H9 (cell line): Measurements from ENCODE around the gene PLEKHO2. TPM values are rescaled to one million over a fixed set of nuclear protein-coding genes. Genes with fewer than 3 reads are reported as not detected.

ENCODE experiments used
- DNase-seq: peaks from one replicate; pipeline ENCODE4 v3.0.0-alpha.2; 2017
- H2AFZ ChIP-seq: one replicate; pipeline ENCODE4 v1.6.1; 2013; ENCODE audit warnings: mild to moderate bottlenecking, low read length, control low read depth, moderate library complexity
- H2AK5ac ChIP-seq: 2 replicates; pipeline ENCODE4 v1.6.1; 2013; ENCODE audit warnings: low read length, control low read depth, mixed read lengths; ENCODE audit not compliant: insufficient read length
- H2BK120ac ChIP-seq: one replicate; pipeline ENCODE4 v1.6.1; 2013; ENCODE audit warnings: low read depth, mild to moderate bottlenecking, low read length, control low read depth, inconsistent platforms; ENCODE audit not compliant: poor library complexity, severe bottlenecking
- H2BK12ac ChIP-seq: 2 replicates; pipeline ENCODE4 v1.6.1; 2013; ENCODE audit warnings: low read length, control low read depth, mixed read lengths, low read depth; ENCODE audit not compliant: insufficient read length
- H2BK15ac ChIP-seq: 2 replicates; pipeline ENCODE4 v1.6.1; 2013; ENCODE audit warnings: low read depth, low read length, control low read depth
- H2BK20ac ChIP-seq: one replicate; pipeline ENCODE4 v1.6.1; 2013; ENCODE audit warnings: low read depth, mild to moderate bottlenecking, low read length, control low read depth, inconsistent platforms; ENCODE audit not compliant: poor library complexity, severe bottlenecking
- H2BK5ac ChIP-seq: 2 replicates; pipeline ENCODE4 v1.6.1; 2013; ENCODE audit warnings: low read length, control low read depth, mixed read lengths; ENCODE audit not compliant: insufficient read length
- H3K14ac ChIP-seq: 2 replicates; pipeline ENCODE4 v1.6.1; 2013; ENCODE audit warnings: low read length, control low read depth; ENCODE audit not compliant: insufficient read depth
- H3K18ac ChIP-seq: 2 replicates; pipeline ENCODE4 v1.6.1; 2013; ENCODE audit warnings: low read depth, mild to moderate bottlenecking, mixed read lengths, low read length, control low read depth; ENCODE audit not compliant: insufficient read length
- H3K23ac ChIP-seq: 2 replicates; pipeline ENCODE4 v1.6.1; 2013; ENCODE audit warnings: low read length, control low read depth, mixed read lengths, low read depth; ENCODE audit not compliant: insufficient read length
- H3K23me2 ChIP-seq: 2 replicates; pipeline ENCODE4 v1.6.1; 2013; ENCODE audit warnings: low read depth, mild to moderate bottlenecking, mixed read lengths, low read length, control low read depth; ENCODE audit not compliant: insufficient read length, poor library complexity, severe bottlenecking
- H3K27ac ChIP-seq: 2 replicates; pipeline ENCODE4 v1.5.1; 2013; ENCODE audit warnings: low read length, control low read depth, mixed read lengths, low read depth; ENCODE audit not compliant: insufficient read length
- H3K27me3 ChIP-seq: 2 replicates; pipeline ENCODE4 v1.6.1; 2013; ENCODE audit warnings: low read length, control low read depth, inconsistent platforms; ENCODE audit not compliant: insufficient read depth
- H3K4ac ChIP-seq: 2 replicates; pipeline ENCODE4 v1.6.1; 2013; ENCODE audit warnings: low read depth, mild to moderate bottlenecking, control low read depth, inconsistent platforms, low read length, moderate library complexity
- H3K4me1 ChIP-seq: 2 replicates; pipeline ENCODE4 v1.6.1; 2013; ENCODE audit warnings: low read length, control low read depth, inconsistent platforms; ENCODE audit not compliant: insufficient read depth
- H3K4me2 ChIP-seq: 2 replicates; pipeline ENCODE4 v1.6.1; 2013; ENCODE audit warnings: low read length, control low read depth, mixed read lengths; ENCODE audit not compliant: insufficient read length, insufficient read depth
- H3K56ac ChIP-seq: 2 replicates; pipeline ENCODE4 v1.6.1; 2013; ENCODE audit warnings: low read depth, mild to moderate bottlenecking, mixed read lengths, low read length, control low read depth; ENCODE audit not compliant: insufficient read length
- H3K79me1 ChIP-seq: 2 replicates; pipeline ENCODE4 v1.6.1; 2013; ENCODE audit warnings: low read depth, mild to moderate bottlenecking, moderate library complexity, low read length, control low read depth, inconsistent platforms; ENCODE audit not compliant: insufficient read depth, poor library complexity, severe bottlenecking
- H3K79me2 ChIP-seq: 2 replicates; pipeline ENCODE4 v1.6.1; 2013; ENCODE audit warnings: low read length, control low read depth, inconsistent platforms; ENCODE audit not compliant: insufficient read depth
- H3K9ac ChIP-seq: 2 replicates; pipeline ENCODE4 v1.6.1; 2013; ENCODE audit warnings: low read length, control low read depth, mixed read lengths; ENCODE audit not compliant: insufficient read length; ENCODE audit errors: extremely low read depth
- H3K9me3 ChIP-seq: one replicate; pipeline ENCODE4 v1.6.1; 2013; ENCODE audit warnings: low read depth, low read length, inconsistent platforms; ENCODE audit not compliant: control insufficient read depth
- H3T11ph ChIP-seq: one replicate; pipeline ENCODE4 v1.6.1; 2013; ENCODE audit warnings: mild to moderate bottlenecking, low read length, control low read depth, inconsistent platforms
- H4K20me1 ChIP-seq: one replicate; pipeline ENCODE4 v1.6.1; 2013; ENCODE audit not compliant: control insufficient read depth, insufficient read length, insufficient read depth
- H4K5ac ChIP-seq: 2 replicates; pipeline ENCODE4 v1.6.1; 2013; ENCODE audit warnings: low read depth, mild to moderate bottlenecking, mixed read lengths, low read length, control low read depth; ENCODE audit not compliant: insufficient read length
- H4K8ac ChIP-seq: replicated peaks from 2 replicates; pipeline ENCODE4 v1.6.1; 2013; ENCODE audit warnings: low read length, control low read depth, mixed read lengths, low read depth; ENCODE audit not compliant: insufficient read length
- H4K91ac ChIP-seq: 2 replicates; pipeline ENCODE4 v1.6.1; 2013; ENCODE audit warnings: low read depth, mild to moderate bottlenecking, moderate library complexity, mixed read lengths, low read length, control low read depth; ENCODE audit not compliant: insufficient read length
- H3K27ac Mint-ChIP-seq, 3 experiments: 2 replicates in 2 of 3; 3 replicates in 1 of 3; pipeline ENCODE4 v1.8.0; 2020 to 2021; ENCODE audit warnings: mixed read lengths in 3 of 3, mild to moderate bottlenecking in 1 of 3, moderate library complexity in 1 of 3
- H3K27me3 Mint-ChIP-seq: 2 replicates; pipeline ENCODE4 v1.8.0; 2021; ENCODE audit warnings: low read depth, mild to moderate bottlenecking, moderate library complexity, mixed read lengths
- H3K36me3 Mint-ChIP-seq, 3 experiments: 2 replicates in 2 of 3; 3 replicates in 1 of 3; pipeline ENCODE4 v1.8.0; 2020 to 2021; ENCODE audit warnings: low read depth in 3 of 3, mixed read lengths in 3 of 3; ENCODE audit not compliant: insufficient read depth in 1 of 3
- H3K4me1 Mint-ChIP-seq, 2 experiments: 2 replicates each; pipeline ENCODE4 v1.8.0; 2020; ENCODE audit warnings: mixed read lengths in 2 of 2
- H3K4me3 Mint-ChIP-seq, 2 experiments: 2 replicates in 1 of 2; 3 replicates in 1 of 2; pipeline ENCODE4 v1.8.0; 2020 to 2021; ENCODE audit warnings: mild to moderate bottlenecking in 2 of 2, mixed read lengths in 2 of 2, moderate library complexity in 1 of 2
- H3K9me3 Mint-ChIP-seq, 2 experiments: 2 replicates in 1 of 2; 3 replicates in 1 of 2; pipeline ENCODE4 v1.8.0; 2020; ENCODE audit warnings: mild to moderate bottlenecking in 2 of 2, mixed read lengths in 2 of 2, moderate library complexity in 1 of 2
- WGBS: extraction: QIAGEN DNeasy Blood & Tissue Kit; methylation state at CpG from one replicate; pipeline ENCODE4 v1.1.7; 2013; ENCODE audit warnings: missing lambda C conversion rate, low lambda C conversion rate, mixed read lengths; ENCODE audit not compliant: insufficient read length; ENCODE audit errors: extremely low coverage; 5-methylcytosine and 5-hydroxymethylcytosine counted together
- total RNA-seq: library from RNA; stranded (reverse); gene quantifications from 2 replicates; pipeline ENCODE4 v1.2.1, GENCODE V29; 2021
- TF ChIP-seq, protein P1 (sequence below): fragments of 200-600 bp; sonication (generic); conservative IDR thresholded peaks from 3 replicates; pipeline ENCODE4 v1.8.0; 2021; ENCODE audit warnings: antibody characterized with exemption, mild to moderate bottlenecking

Gene PLEKHO2
- total RNA-seq, 1 experiment from 2014 or later, result 18.1 TPM

- Histone ChIP-seq H2BK20ac (no peak overlapping the region), H3K79me2 (no peaks in the 10 kb centered on the region), H3K9ac (no peak overlapping the region), H3K56ac (no peak overlapping the region), H3K4ac (no peak overlapping the region), H3K9me3 (no peaks in the 10 kb centered on the region), H3K79me1 (no peaks in the 10 kb centered on the region), H2BK12ac (no peak overlapping the region), H2AFZ (no peak overlapping the region), H3T11ph (no peak overlapping the region), H3K4me1 (no peaks in the 10 kb centered on the region), H4K5ac (no peak overlapping the region), H3K27ac (no peak overlapping the region), H3K23me2 (no peaks in the 10 kb centered on the region), H2BK5ac (no peak overlapping the region), H4K8ac (no peak overlapping the region), H3K27me3 (0 out of 2 replicates have a peak, but pooled peaks cover 2% of the 10 kb centered on the region), H2AK5ac (no peak overlapping the region), H4K91ac (no peak overlapping the region), H3K14ac (no peak overlapping the region), H2BK15ac (no peak overlapping the region), H4K20me1 (peaks cover 2% of the 10 kb centered on the region), H3K4me2 (no peak overlapping the region), H2BK120ac (no peak overlapping the region), H3K18ac (no peak overlapping the region), H3K23ac (no peak overlapping the region)
- H3K4me3 Mint-ChIP-seq, result no peak overlapping the region
- no CpG with 5 or more reads among the region's 4 CpGs for WGBS
- H3K27ac Mint-ChIP-seq, result no peak overlapping the region
- H3K4me1 Mint-ChIP-seq, result peaks cover 14 to 17% of the 10 kb centered on the region in 2 experiments
- H3K9me3 Mint-ChIP-seq, result no peaks in the 10 kb centered on the region; a peak in 1 of 5 replicates
- H3K27me3 Mint-ChIP-seq, result no peaks in the 10 kb centered on the region
- TF ChIP-seq, protein P1, sequence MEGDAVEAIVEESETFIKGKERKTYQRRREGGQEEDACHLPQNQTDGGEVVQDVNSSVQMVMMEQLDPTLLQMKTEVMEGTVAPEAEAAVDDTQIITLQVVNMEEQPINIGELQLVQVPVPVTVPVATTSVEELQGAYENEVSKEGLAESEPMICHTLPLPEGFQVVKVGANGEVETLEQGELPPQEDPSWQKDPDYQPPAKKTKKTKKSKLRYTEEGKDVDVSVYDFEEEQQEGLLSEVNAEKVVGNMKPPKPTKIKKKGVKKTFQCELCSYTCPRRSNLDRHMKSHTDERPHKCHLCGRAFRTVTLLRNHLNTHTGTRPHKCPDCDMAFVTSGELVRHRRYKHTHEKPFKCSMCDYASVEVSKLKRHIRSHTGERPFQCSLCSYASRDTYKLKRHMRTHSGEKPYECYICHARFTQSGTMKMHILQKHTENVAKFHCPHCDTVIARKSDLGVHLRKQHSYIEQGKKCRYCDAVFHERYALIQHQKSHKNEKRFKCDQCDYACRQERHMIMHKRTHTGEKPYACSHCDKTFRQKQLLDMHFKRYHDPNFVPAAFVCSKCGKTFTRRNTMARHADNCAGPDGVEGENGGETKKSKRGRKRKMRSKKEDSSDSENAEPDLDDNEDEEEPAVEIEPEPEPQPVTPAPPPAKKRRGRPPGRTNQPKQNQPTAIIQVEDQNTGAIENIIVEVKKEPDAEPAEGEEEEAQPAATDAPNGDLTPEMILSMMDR, result no peak
- no peak for DNase-seq
- H3K36me3 Mint-ChIP-seq, result peaks cover 6 to 17% (median 14%) of the 10 kb centered on the region in 3 experiments
Measured at GRCh38 chr15:64833690-64834089, 8.0 kb upstream of the PLEKHO2 start.
